RCC 7860 (cell line): Measurements from ENCODE around the gene DFFA.
"Not testable (repeated sequence)": the region's sequence is repeated elsewhere in the genome, so short reads cannot be mapped to it uniquely, and the experiment has no call there.

Source experiments
- DNase-seq: peaks from one replicate; pipeline ENCODE4 v3.0.0-alpha.2; 2015; ENCODE audit warnings: low spot score
- FAIRE-seq: peaks from 2 replicates; lab custom pipeline; 2012; peaks lifted over from hg19 to GRCh38; lab: Jason Lieb, UNC

Gene DFFA

DNA sequence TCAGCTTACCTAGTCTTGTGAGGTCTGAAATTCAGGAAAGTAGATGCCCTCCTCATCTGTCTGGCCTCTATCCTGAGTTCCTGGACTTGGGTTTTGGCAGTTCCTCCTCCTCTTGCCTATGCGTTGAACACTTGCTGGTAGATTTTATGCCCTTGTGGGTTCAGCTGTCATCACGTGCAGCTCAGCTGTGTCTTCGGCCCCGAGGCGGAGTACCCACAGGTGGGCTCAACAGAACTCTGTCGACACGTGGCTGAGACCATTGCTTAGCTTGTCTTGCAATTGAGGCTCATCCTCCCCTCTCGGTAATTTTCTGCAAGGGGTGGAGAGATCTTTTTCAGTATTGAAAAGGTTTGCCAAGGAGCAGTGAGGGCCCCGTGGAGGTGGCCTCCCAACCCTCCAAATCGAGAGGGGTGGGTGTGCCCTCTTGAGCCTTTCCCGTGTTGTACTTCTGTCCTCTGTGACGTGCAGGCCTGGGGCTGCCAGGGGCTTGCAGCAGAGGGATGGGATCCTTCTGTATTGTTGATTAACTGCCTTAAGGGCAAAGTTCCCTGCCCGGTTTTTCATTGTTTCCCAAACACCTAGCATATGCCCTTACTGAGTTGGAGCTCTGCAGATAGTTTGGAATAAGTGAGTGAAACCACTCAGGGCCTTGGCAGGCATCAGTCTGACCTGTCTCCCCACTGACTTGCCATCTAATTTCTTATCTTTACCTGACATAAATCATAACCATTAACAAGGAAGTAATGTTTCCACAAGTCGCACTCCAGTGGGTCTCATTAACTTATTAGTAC is 39.2 kb downstream of the DFFA start:
- no peak for FAIRE-seq
- no peak for DNase-seq

- FAIRE-seq (no peak), DNase-seq (peak; percentile 8)
Observed at GRCh38 chr1:10431070-10431730, 41.1 kb downstream of the DFFA start.

DNA sequence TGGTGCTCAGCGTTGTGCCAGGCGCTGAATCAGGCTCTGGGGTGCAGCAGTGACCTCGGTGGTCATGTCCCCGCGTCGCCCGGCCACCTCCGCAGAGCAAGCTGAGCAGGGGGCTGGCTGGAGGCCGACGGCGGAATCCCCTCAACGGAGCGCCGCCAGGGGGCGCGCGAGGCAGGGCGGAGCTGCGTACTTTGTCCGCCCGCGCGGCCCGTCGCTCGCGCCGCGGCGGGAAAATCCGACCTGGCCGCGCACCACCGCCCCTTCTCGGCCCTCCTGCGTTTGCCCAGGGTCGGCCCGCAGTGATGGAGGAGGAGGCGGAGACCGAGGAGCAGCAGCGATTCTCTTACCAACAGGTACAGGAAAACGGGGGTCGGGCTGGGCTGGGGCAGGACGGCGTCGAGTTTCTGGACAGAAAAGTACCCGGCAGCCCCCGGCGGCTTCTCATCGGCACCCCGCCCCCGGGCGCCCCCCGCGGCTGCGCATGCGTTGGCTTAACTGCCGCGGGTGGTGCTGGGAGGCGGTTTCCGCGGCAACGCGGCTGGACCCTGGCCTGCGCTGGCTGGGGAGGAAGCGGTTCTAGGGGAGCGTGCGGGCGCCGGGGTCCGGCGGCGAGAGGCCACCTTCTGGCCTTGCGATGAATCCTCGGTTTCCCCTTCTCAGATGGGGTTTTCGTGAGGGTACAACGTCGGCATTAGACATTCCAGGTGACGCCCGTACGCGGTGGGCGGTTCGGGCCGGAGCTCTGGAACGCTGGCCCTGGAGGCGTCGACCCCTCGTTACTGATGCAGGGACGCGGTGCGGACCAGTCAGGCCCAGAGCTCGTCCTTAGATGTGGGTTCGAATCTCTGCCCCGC is 41.9 kb downstream of the DFFA start, which contains the start of gene CENPS:
CENPS (plus strand) TSS at position 218 of the 854 bp plus-strand sequence; CDS start at position 303, 85 bp downstream.
- FAIRE-seq (no peak), DNase-seq (peak; percentile 61)

DNA sequence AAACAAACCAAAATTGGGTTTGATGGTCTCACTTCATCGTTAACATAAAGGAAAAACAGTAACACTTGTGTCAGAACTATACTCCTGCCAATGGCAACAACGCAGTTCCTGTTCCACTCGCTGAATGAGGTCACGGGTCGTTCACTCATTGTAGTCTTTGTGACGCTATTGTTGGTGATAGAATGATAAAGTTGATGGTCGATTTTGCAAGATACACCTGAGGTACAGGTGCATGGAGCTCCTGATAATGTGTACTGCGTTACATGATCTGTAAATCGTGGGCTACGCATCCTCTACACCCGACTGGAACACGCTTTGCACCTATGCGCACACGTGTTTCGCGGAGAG is 42.5 kb downstream of the DFFA start:
- DNase-seq, result no peak

GRCh38 chr1:10428984-10429383 is 43.3 kb downstream of the DFFA start:
- DNase-seq (no peak), FAIRE-seq (no peak)

More for the DNA sequence above, 42.5 kb downstream of the DFFA start:
- FAIRE-seq, result no peak

GRCh38 chr1:10426535-10426848 is 45.8 kb downstream of the DFFA start:
- FAIRE-seq, DNase-seq: not testable (repeated sequence)

DNA sequence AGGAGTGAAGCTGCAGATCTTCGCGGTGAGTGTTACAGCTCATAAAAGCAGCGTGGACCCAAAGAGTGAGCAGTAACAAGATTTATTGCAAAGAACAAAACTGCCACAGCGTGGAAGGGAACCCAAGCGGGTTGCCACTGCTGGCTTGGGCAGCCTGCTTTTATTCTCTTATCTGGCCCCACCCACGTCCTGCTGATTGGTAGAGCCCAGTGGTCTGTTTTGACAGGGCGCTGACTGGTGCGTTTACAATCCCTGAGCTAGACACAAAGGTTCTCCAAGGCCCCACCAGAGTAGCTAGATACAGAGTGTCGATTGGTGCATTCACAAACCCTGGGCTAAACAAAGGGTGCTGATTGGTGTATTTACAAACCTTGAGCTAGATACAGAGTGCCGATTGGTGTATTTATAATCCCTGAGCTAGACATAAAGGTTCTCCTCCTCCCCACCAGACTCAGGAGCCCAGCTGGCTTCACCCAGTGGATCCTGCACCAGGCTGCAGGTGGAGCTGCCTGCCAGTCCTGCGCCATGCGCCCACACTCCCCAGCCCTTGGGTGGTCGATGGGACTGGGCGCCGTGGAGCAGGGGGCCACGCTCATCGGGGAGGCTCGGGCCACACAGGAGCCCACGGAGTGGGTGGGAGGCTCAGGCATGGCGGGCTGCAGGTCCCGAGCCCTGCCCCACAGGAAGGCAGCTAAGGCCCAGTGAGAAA is 46.3 kb downstream of the DFFA start:
- not testable (repeated sequence) for DNase-seq, FAIRE-seq

DNA sequence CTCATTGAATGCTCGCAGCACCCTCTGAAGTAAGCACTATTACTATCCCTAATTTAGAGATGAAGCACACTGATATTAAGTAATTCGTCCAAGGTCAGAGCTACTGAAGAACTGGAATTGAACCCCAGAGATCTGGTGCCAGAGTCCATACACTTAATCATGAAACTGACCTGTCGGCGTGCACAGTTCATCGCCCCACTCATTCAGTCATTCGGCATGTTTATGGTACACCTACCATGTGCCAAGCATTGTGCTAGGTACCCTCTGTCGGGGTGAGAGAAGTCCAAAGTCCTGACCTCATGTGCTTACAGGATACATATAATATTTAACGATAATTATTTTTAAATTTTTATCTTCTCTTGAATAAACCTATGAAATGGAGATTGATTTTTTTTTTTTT is 47.7 kb downstream of the DFFA start:
- no peak for FAIRE-seq
- DNase-seq, result no peak

GRCh38 chr1:10424034-10424433 is 48.3 kb downstream of the DFFA start:
- FAIRE-seq (no peak), DNase-seq (no peak)

DNA sequence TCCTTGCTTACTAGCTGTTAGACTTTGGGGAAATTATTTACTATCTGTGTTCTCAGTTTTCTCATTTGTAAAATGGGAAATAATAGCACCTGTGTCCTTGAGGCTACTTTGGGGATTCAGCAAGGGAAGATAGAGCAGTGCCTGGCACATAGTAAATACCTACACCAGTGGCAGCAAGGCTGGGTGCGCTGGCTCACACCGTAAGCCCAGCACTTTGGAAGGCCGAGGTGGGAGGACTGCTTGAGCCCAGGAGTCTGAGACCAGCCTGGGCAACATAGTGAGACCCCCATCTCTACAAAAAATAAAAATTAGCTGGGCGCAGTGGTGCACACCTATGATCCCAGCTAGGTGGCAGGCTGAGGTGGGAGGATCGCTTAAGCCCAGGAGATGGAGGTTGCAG is 50.7 kb downstream of the DFFA start:
- DNase-seq, result no peak
- no peak for FAIRE-seq

DNA sequence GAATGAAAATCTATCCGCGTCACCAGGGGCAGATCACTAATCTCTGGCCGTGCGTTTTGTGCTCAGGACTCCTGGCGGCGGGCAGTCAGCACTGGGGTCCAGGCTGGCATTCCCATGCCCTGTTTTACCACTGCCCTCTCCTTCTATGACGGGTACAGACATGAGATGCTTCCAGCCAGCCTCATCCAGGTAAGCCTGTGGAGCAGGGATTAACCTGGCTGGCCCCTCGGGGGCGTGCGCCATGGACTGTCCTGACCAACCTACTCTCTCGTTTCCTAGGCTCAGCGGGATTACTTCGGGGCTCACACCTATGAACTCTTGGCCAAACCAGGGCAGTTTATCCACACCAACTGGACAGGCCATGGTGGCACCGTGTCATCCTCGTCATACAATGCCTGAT is 53.0 kb downstream of the DFFA start:
- FAIRE-seq, result no peak

GRCh38 chr1:10418741-10419140 is 53.6 kb downstream of the DFFA start:
- not testable (repeated sequence) for DNase-seq, FAIRE-seq

More for the DNA sequence above, 53.0 kb downstream of the DFFA start:
- DNase-seq, result no peak

DNA sequence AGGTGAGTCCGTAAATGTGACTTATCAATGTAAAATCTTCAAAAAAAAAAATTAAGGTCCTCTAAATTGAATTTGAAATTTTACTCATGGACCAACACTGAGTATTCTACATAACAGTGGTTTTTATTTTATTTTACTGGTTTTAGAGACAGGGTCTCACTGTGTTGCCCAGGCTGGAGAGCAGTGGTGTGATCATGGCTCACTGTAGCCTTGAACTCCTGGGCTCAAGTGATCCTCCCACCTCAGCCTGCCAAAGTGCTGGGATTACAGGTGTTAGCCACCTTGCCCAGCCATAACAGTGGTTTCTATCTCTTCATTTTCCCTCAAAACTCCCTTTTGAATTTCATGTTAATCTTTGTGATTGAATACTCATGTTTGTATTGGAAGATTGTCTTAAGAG is 56.4 kb downstream of the DFFA start:
- not testable (repeated sequence) for FAIRE-seq, DNase-seq

GRCh38 chr1:10415211-10415930 is 57.0 kb downstream of the DFFA start:
- peak; percentile 40 for FAIRE-seq
- DNase-seq, result peak; percentile 38

DNA sequence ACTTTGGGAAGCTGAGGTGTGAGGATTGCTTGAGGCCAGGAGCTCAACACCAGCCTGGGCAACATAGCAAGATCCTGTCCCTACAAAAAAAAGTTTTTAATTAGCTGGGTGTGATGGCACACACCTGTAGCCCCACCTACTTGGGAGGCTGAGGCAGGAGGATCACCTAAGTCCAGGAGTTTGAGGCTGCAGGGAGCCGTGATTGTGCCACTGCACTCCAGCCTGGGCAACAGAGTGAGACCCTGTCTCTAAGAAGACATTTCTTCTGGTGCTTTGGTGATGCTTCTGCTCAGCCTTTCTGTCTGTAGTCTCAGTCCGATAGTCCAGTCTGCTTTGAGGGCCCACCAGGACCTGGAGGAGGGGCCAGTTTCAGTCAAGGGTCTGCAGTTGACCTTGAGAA is 65.1 kb downstream of the DFFA start:
- DNase-seq, result no peak
- FAIRE-seq, result no peak
